Liver (tissue), 9 donors: ENCODE measurements around the gene CPT1B. TPM values are rescaled to one million over a fixed set of nuclear protein-coding genes. Genes with fewer than 3 reads are reported as not detected.

Experiments used
- DNase-seq: peaks from one replicate; pipeline ENCODE4 v3.0.0-alpha.2; 2017; ENCODE audit warnings: low spot score
- H3K27ac ChIP-seq, 2 donors: one replicate each; pipeline ENCODE4 v1.7.0; 2013; ENCODE audit warnings: inconsistent platforms in 2 of 2, low read length in 2 of 2, control low read depth in 1 of 2, low read depth in 1 of 2, mild to moderate bottlenecking in 1 of 2
- H3K27me3 ChIP-seq, 4 donors: one replicate each; pipeline versions ENCODE4 v1.6.1 to v1.7.0; 2013; ENCODE audit warnings: low read length in 3 of 4, inconsistent platforms in 1 of 4, mild to moderate bottlenecking in 1 of 4, moderate library complexity in 1 of 4; ENCODE audit not compliant: control insufficient read depth in 4 of 4, insufficient read depth in 4 of 4
- H3K36me3 ChIP-seq, 4 donors: one replicate each; pipeline versions ENCODE4 v1.6.1 to v1.7.0; 2013; ENCODE audit warnings: low read length in 3 of 4, mild to moderate bottlenecking in 3 of 4, low read depth in 1 of 4, moderate library complexity in 1 of 4; ENCODE audit not compliant: control insufficient read depth in 4 of 4, insufficient read depth in 3 of 4
- H3K4me1 ChIP-seq, 4 donors: one replicate each; pipeline versions ENCODE4 v1.6.1 to v1.7.0; 2013; ENCODE audit warnings: low read length in 3 of 4, mild to moderate bottlenecking in 3 of 4, moderate library complexity in 1 of 4; ENCODE audit not compliant: control insufficient read depth in 4 of 4, insufficient read depth in 4 of 4
- H3K4me3 ChIP-seq, 3 donors: one replicate each; pipeline versions ENCODE4 v1.6.1 to v1.7.0; 2013; ENCODE audit warnings: low read length in 3 of 3, control low read depth in 1 of 3, low read depth in 1 of 3, mild to moderate bottlenecking in 1 of 3
- H3K9ac ChIP-seq, 2 donors: one replicate each; pipeline ENCODE4 v1.7.0; 2013; ENCODE audit warnings: low read length in 2 of 2, mild to moderate bottlenecking in 2 of 2, moderate library complexity in 2 of 2, control low read depth in 1 of 2, low read depth in 1 of 2
- H3K9me3 ChIP-seq, 4 donors: one replicate each; pipeline versions ENCODE4 v1.6.1 to v1.7.0; 2013; ENCODE audit warnings: low read length in 3 of 4; ENCODE audit not compliant: control insufficient read depth in 4 of 4
- EGR1 ChIP-seq, 2 donors: IDR thresholded peaks; 2 replicates each; pipeline ENCODE4 v1.6.1; 2016 to 2018; ENCODE audit warnings: antibody characterized with exemption in 2 of 2, low read depth in 2 of 2
- FOXA1 ChIP-seq: IDR thresholded peaks from 2 replicates; pipeline ENCODE4 v1.6.1; 2016; ENCODE audit warnings: antibody characterized with exemption
- FOXA2 ChIP-seq: IDR thresholded peaks from 2 replicates; pipeline ENCODE4 v1.6.1; 2016; ENCODE audit warnings: antibody characterized with exemption
- GABPA ChIP-seq, 2 donors: IDR thresholded peaks in 1 of 2; conservative IDR thresholded peaks in 1 of 2; 2 replicates each; pipeline ENCODE4 v1.6.1; 2016; ENCODE audit warnings: antibody characterized with exemption in 2 of 2, mild to moderate bottlenecking in 1 of 2, moderate library complexity in 1 of 2
- HNF4A ChIP-seq, 2 donors: conservative IDR thresholded peaks; 2 replicates each; pipeline ENCODE4 v1.6.1; 2016; ENCODE audit warnings: antibody characterized with exemption in 2 of 2, mild to moderate bottlenecking in 2 of 2
- HNF4G ChIP-seq: IDR thresholded peaks from 2 replicates; pipeline ENCODE4 v1.6.1; 2016; ENCODE audit warnings: antibody characterized with exemption
- JUND ChIP-seq, 2 donors: IDR thresholded peaks; 2 replicates each; pipeline ENCODE4 v1.6.1; 2016; ENCODE audit warnings: antibody characterized with exemption in 2 of 2
- NR2F2 ChIP-seq: IDR thresholded peaks from 2 replicates; pipeline ENCODE4 v1.6.1; 2016; ENCODE audit warnings: antibody characterized with exemption
- RAD21 ChIP-seq, 2 donors: IDR thresholded peaks; 2 replicates each; pipeline ENCODE4 v1.6.1; 2016; ENCODE audit warnings: antibody characterized with exemption in 2 of 2, mild to moderate bottlenecking in 2 of 2
- RXRA ChIP-seq, 2 donors: IDR thresholded peaks; 2 replicates each; pipeline ENCODE4 v1.6.1; 2017 to 2018; ENCODE audit warnings: antibody characterized with exemption in 2 of 2, mild to moderate bottlenecking in 1 of 2
- SP1 ChIP-seq: IDR thresholded peaks from 2 replicates; pipeline ENCODE4 v1.6.1; 2018; ENCODE audit warnings: antibody characterized with exemption, mild to moderate bottlenecking
- TAF1 ChIP-seq: conservative IDR thresholded peaks from 2 replicates; pipeline ENCODE4 v1.6.1; 2016; ENCODE audit warnings: antibody characterized with exemption, mild to moderate bottlenecking
- YY1 ChIP-seq: IDR thresholded peaks from 2 replicates; pipeline ENCODE4 v1.6.1; 2016; ENCODE audit warnings: antibody characterized with exemption, mild to moderate bottlenecking
- WGBS: extraction: QIAGEN DNeasy Blood & Tissue Kit; methylation state at CpG from one replicate; pipeline ENCODE4 v1.1.7; 2013; 5-methylcytosine and 5-hydroxymethylcytosine counted together
- polyA plus RNA-seq, 2 donors: library from polyadenylated mRNA; stranded (reverse) in 1 of 2; unstranded in 1 of 2; fragments of 200-250 nt in 1 of 2; fragments of >200 nt in 1 of 2; fragmentation: Nextera tagmentation in 1 of 2; extraction: Ambion mirVana in 1 of 2; gene quantifications; one replicate each; pipeline versions ENCODE4 v1.2.1 to v1.2.3, GENCODE V29; 2013 to 2015
- total RNA-seq, 2 donors: library from RNA; depleted of rRNA; stranded (reverse); fragments of >200 nt; gene quantifications; one replicate each; pipeline ENCODE4 v1.2.3, GENCODE V29; 2014
- TF ChIP-seq, protein P1 (sequence below): IDR thresholded peaks from 2 replicates; pipeline ENCODE4 v1.6.1; 2016; ENCODE audit warnings: antibody characterized with exemption
- TF ChIP-seq, protein P2 (sequence below): IDR thresholded peaks from 2 replicates; pipeline ENCODE4 v1.6.1; 2016; ENCODE audit warnings: antibody characterized with exemption
- TF ChIP-seq, protein P3 (sequence below): fragments of 150-350 bp; IDR thresholded peaks from 2 replicates; pipeline ENCODE4 v1.5.1; 2017; ENCODE audit warnings: improper control_type of control experiment, low read depth, low read length; ENCODE audit not compliant: missing input control
- TF ChIP-seq, protein P4 (sequence below): IDR thresholded peaks from 2 replicates; pipeline ENCODE4 v1.6.1; 2016; ENCODE audit warnings: antibody characterized with exemption
- TF ChIP-seq, protein P5 (sequence below): IDR thresholded peaks from 2 replicates; pipeline ENCODE4 v1.6.1; 2016; ENCODE audit warnings: antibody characterized with exemption, mild to moderate bottlenecking
- donor health status: healthy.
- donor health status: healthy.
- donor health status: healthy.
- donor health status: healthy.
- donor health status: healthy.

The CPT1B gene
- total and polyA plus RNA-seq, 4 donors = 3.0 to 13.6 (median 4.9) TPM

- no peak overlapping the region for H3K9ac ChIP-seq
- no peak for TF ChIP-seq RAD21 (IDR thresholded peaks at IDR 0.05)
- no peak for TF ChIP-seq HNF4G
- no peak for TF ChIP-seq FOXA2
- TF ChIP-seq FOXA1 = no peak
- TF ChIP-seq, protein P1, sequence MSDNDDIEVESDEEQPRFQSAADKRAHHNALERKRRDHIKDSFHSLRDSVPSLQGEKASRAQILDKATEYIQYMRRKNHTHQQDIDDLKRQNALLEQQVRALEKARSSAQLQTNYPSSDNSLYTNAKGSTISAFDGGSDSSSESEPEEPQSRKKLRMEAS = no peak
- no peak for TF ChIP-seq GABPA (IDR thresholded peaks at IDR 0.05 in 1 of 2, conservative IDR thresholded peaks at IDR 0.05 in 1 of 2)
- TF ChIP-seq, protein P2, sequence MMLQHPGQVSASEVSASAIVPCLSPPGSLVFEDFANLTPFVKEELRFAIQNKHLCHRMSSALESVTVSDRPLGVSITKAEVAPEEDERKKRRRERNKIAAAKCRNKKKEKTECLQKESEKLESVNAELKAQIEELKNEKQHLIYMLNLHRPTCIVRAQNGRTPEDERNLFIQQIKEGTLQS = no peak
- TF ChIP-seq NR2F2 = no peak
- H3K27ac ChIP-seq = peak overlapping the region; percentile 92 to 96
- H3K27me3 ChIP-seq = no peaks in the 10 kb centered on the region
- H3K4me1 ChIP-seq = peaks cover 13 to 61% (median 31%) of the 10 kb centered on the region in 4 donors
- no peaks in the 10 kb centered on the region for H3K9me3 ChIP-seq
- H3K4me3 ChIP-seq = peak overlapping the region; percentile 44 to 77 (median 73)
- under 1% methylated on average over 33 of the region's 33 CpGs for WGBS
- peaks cover 9 to 29% (median 11%) of the 10 kb centered on the region in 4 donors for H3K36me3 ChIP-seq
- DNase-seq = no peak
Observed at GRCh38 chr22:50525858-50526107, 52.4 kb downstream of the CPT1B start.

DNA sequence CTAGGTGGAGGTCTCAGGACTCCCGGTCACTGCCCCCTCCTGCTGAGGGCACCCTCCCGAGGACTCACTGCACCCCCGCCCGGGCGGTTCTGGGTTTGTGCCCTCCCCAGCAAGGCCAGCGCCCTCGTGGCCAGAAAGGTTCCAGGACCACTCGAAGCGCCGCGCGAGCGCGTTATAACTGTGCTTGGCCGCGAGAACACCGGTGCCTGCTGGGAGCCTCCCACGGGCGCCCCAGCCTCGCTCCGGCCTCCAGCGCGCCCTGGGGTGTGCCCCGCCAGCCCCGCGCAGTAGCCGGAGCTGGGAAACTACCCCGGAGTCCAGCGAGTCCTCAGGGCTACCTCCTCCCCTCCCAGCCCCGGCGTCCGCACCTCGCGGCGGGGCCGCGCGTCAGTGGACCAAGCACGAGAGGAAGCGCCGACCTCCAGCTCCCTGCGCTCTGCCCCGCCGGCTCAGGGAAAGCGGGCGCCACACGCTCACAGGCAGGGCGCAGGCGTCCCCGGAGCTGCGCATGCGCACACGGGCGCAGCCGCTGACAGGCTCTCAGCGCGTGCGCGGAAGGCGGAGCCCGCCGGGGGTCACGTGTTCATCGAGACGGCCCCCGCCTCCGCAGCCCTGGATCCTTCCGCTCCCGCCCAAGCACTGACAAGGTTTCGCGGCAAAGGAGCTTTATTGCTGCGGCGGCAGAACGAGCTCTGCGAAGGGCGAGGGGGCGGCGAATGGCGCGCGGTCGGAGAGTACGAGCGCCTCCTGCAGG, 52.9 kb downstream of the CPT1B start, which contains the start of gene SCO2:
Gene SCO2, minus strand, starts transcription at position 495 of the 754 bp plus-strand sequence. CDS start 1,187 bp downstream, outside the sequence.
- H3K36me3 ChIP-seq = peaks cover 9 to 29% (median 11%) of the 10 kb centered on the region in 4 donors
- H3K4me3 ChIP-seq = peak within 1 kb of the TSS; percentile 44 to 77 (median 73)
- under 1% methylated on average over 84 of the region's 84 CpGs for WGBS
- H3K27ac ChIP-seq = peak within 1 kb of the TSS; percentile 92 to 96
- H3K27me3 ChIP-seq = no peaks in the 10 kb centered on the region
- H3K9me3 ChIP-seq = no peaks in the 10 kb centered on the region
- peaks cover 13 to 57% (median 31%) of the 10 kb centered on the region in 4 donors for H3K4me1 ChIP-seq
- H3K9ac ChIP-seq = peak within 1 kb of the TSS; percentile 24 to 59
- TF ChIP-seq, protein P1 = no peak
- TF ChIP-seq RXRA (IDR thresholded peaks at IDR 0.05) = peak; percentile 88 to 95
- TF ChIP-seq GABPA (IDR thresholded peaks at IDR 0.05 in 1 of 2, conservative IDR thresholded peaks at IDR 0.05 in 1 of 2) = no peak
- no peak for TF ChIP-seq HNF4G
- TF ChIP-seq SP1 = peak; percentile 45
- TF ChIP-seq TAF1 = no peak
- TF ChIP-seq, protein P2 = no peak
- no peak for TF ChIP-seq FOXA1
- peak; percentile 6 for TF ChIP-seq NR2F2
- TF ChIP-seq HNF4A (conservative IDR thresholded peaks at IDR 0.05) = no peak
- no peak for TF ChIP-seq YY1
- peak; percentile 15 to 48 for TF ChIP-seq RAD21 (IDR thresholded peaks at IDR 0.05)
- TF ChIP-seq EGR1 (IDR thresholded peaks at IDR 0.05; ENCODE audit: low read depth in 2 of 2) = peak; percentile 59 to 84
- TF ChIP-seq FOXA2 = no peak
- TF ChIP-seq, protein P3, sequence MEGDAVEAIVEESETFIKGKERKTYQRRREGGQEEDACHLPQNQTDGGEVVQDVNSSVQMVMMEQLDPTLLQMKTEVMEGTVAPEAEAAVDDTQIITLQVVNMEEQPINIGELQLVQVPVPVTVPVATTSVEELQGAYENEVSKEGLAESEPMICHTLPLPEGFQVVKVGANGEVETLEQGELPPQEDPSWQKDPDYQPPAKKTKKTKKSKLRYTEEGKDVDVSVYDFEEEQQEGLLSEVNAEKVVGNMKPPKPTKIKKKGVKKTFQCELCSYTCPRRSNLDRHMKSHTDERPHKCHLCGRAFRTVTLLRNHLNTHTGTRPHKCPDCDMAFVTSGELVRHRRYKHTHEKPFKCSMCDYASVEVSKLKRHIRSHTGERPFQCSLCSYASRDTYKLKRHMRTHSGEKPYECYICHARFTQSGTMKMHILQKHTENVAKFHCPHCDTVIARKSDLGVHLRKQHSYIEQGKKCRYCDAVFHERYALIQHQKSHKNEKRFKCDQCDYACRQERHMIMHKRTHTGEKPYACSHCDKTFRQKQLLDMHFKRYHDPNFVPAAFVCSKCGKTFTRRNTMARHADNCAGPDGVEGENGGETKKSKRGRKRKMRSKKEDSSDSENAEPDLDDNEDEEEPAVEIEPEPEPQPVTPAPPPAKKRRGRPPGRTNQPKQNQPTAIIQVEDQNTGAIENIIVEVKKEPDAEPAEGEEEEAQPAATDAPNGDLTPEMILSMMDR = peak; percentile 21
- TF ChIP-seq, protein P4, sequence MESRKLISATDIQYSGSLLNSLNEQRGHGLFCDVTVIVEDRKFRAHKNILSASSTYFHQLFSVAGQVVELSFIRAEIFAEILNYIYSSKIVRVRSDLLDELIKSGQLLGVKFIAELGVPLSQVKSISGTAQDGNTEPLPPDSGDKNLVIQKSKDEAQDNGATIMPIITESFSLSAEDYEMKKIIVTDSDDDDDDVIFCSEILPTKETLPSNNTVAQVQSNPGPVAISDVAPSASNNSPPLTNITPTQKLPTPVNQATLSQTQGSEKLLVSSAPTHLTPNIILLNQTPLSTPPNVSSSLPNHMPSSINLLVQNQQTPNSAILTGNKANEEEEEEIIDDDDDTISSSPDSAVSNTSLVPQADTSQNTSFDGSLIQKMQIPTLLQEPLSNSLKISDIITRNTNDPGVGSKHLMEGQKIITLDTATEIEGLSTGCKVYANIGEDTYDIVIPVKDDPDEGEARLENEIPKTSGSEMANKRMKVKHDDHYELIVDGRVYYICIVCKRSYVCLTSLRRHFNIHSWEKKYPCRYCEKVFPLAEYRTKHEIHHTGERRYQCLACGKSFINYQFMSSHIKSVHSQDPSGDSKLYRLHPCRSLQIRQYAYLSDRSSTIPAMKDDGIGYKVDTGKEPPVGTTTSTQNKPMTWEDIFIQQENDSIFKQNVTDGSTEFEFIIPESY = no peak
- TF ChIP-seq, protein P5, sequence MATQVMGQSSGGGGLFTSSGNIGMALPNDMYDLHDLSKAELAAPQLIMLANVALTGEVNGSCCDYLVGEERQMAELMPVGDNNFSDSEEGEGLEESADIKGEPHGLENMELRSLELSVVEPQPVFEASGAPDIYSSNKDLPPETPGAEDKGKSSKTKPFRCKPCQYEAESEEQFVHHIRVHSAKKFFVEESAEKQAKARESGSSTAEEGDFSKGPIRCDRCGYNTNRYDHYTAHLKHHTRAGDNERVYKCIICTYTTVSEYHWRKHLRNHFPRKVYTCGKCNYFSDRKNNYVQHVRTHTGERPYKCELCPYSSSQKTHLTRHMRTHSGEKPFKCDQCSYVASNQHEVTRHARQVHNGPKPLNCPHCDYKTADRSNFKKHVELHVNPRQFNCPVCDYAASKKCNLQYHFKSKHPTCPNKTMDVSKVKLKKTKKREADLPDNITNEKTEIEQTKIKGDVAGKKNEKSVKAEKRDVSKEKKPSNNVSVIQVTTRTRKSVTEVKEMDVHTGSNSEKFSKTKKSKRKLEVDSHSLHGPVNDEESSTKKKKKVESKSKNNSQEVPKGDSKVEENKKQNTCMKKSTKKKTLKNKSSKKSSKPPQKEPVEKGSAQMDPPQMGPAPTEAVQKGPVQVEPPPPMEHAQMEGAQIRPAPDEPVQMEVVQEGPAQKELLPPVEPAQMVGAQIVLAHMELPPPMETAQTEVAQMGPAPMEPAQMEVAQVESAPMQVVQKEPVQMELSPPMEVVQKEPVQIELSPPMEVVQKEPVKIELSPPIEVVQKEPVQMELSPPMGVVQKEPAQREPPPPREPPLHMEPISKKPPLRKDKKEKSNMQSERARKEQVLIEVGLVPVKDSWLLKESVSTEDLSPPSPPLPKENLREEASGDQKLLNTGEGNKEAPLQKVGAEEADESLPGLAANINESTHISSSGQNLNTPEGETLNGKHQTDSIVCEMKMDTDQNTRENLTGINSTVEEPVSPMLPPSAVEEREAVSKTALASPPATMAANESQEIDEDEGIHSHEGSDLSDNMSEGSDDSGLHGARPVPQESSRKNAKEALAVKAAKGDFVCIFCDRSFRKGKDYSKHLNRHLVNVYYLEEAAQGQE = no peak
- no peak for TF ChIP-seq JUND (IDR thresholded peaks at IDR 0.05)
- peak; percentile 96 for DNase-seq
